ENCODE results near the gene ZBTB4. TPM values are rescaled to one million over a fixed set of nuclear protein-coding genes. Genes with fewer than 3 reads are reported as not detected.

The ZBTB4 gene
- total RNA-seq, 1 donor from 2014 or later: 31.2 TPM

- DNase-seq (ENCODE audit: low read depth) (no peak), FAIRE-seq (no peak)
- Mint-ChIP-seq H3K27me3 (ENCODE audit: low read depth, unreplicated experiment) (no peaks in the 10 kb centered on the region), H3K27ac (ENCODE audit: unreplicated experiment) (no peak overlapping the region), H3K9me3 (ENCODE audit: unreplicated experiment) (no peaks in the 10 kb centered on the region), H3K4me3 (ENCODE audit: unreplicated experiment) (peak overlapping the region; percentile 20), H3K36me3 (ENCODE audit: low read depth, unreplicated experiment) (peaks cover 14% of the 10 kb centered on the region), H3K4me1 (ENCODE audit: low read depth, unreplicated experiment) (peaks cover 9% of the 10 kb centered on the region)
- Histone ChIP-seq H3K27me3 (ENCODE audit: insufficient read depth, low read length) (no peaks in the 10 kb centered on the region), H3K4me3 (ENCODE audit: insufficient read depth, low read depth, low read length) (no peak overlapping the region), H3K27ac (ENCODE audit: low read depth, low read length) (no peak overlapping the region), H3K36me3 (ENCODE audit: insufficient read depth, low read length) (peaks cover 3% of the 10 kb centered on the region), H2AFZ (ENCODE audit: low read depth, low read length) (no peak overlapping the region), H3K79me2 (ENCODE audit: insufficient read depth, low read length) (peaks cover 36% of the 10 kb centered on the region), H4K20me1 (ENCODE audit: insufficient read depth, low read length) (peaks cover 41% of the 10 kb centered on the region), H3K9ac (ENCODE audit: low read length) (no peak overlapping the region), H3K4me1 (ENCODE audit: insufficient read depth, low read length) (peaks cover 7% of the 10 kb centered on the region), H3K9me3 (ENCODE audit: insufficient read depth, low read depth, low read length) (no peaks in the 10 kb centered on the region), H3K4me2 (ENCODE audit: low read length) (no peak overlapping the region)
- TF ChIP-seq EZH2 (IDR thresholded peaks at IDR 0.05; ENCODE audit: insufficient read depth, low read length): no peak
- no peak for TF ChIP-seq CTCF (IDR thresholded peaks at IDR 0.05; ENCODE audit: insufficient read depth, low read depth, low read length)
Measured at GRCh38 chr17:7465597-7466275, 13.7 kb downstream of the ZBTB4 start.

- peaks cover 20% of the 10 kb centered on the region for H3K79me2 ChIP-seq (ENCODE audit: insufficient read depth, low read length)
- H3K9me3 Mint-ChIP-seq (ENCODE audit: unreplicated experiment): no peaks in the 10 kb centered on the region
- H3K4me1 ChIP-seq (ENCODE audit: insufficient read depth, low read length): peaks cover 7% of the 10 kb centered on the region
- H3K4me2 ChIP-seq (ENCODE audit: low read length): no peak overlapping the region
- no peak overlapping the region for H3K27ac ChIP-seq (ENCODE audit: low read depth, low read length)
- H3K4me1 Mint-ChIP-seq (ENCODE audit: low read depth, unreplicated experiment): peaks cover 9% of the 10 kb centered on the region
- H3K36me3 ChIP-seq (ENCODE audit: insufficient read depth, low read length): peaks cover 3% of the 10 kb centered on the region
- no peak overlapping the region for H3K27ac Mint-ChIP-seq (ENCODE audit: unreplicated experiment)
- H3K9me3 ChIP-seq (ENCODE audit: insufficient read depth, low read depth, low read length): no peaks in the 10 kb centered on the region
- H4K20me1 ChIP-seq (ENCODE audit: insufficient read depth, low read length): peaks cover 33% of the 10 kb centered on the region
- TF ChIP-seq EZH2 (IDR thresholded peaks at IDR 0.05; ENCODE audit: insufficient read depth, low read length) (no peak), CTCF (IDR thresholded peaks at IDR 0.05; ENCODE audit: insufficient read depth, low read depth, low read length) (no peak)
- no peak for FAIRE-seq
- no peak overlapping the region for H3K4me3 Mint-ChIP-seq (ENCODE audit: unreplicated experiment)
- no peaks in the 10 kb centered on the region for H3K27me3 ChIP-seq (ENCODE audit: insufficient read depth, low read length)
- no peaks in the 10 kb centered on the region for H3K27me3 Mint-ChIP-seq (ENCODE audit: low read depth, unreplicated experiment)
- H3K4me3 ChIP-seq (ENCODE audit: insufficient read depth, low read depth, low read length): no peak overlapping the region
- H3K9ac ChIP-seq (ENCODE audit: low read length): no peak overlapping the region
- no peak overlapping the region for H2AFZ ChIP-seq (ENCODE audit: low read depth, low read length)
- H3K36me3 Mint-ChIP-seq (ENCODE audit: low read depth, unreplicated experiment): peaks cover 14% of the 10 kb centered on the region
- DNase-seq (ENCODE audit: low read depth): no peak
Measured at GRCh38 chr17:7464081-7464480, 15.3 kb downstream of the ZBTB4 start.

GRCh38 chr17:7463372-7463846 lies 16.0 kb downstream of the ZBTB4 start:
- no peak overlapping the region for H3K4me3 Mint-ChIP-seq (ENCODE audit: unreplicated experiment)
- Histone ChIP-seq H3K4me1 (ENCODE audit: insufficient read depth, low read length) (peaks cover 7% of the 10 kb centered on the region), H3K4me2 (ENCODE audit: low read length) (no peak overlapping the region), H3K9me3 (ENCODE audit: insufficient read depth, low read depth, low read length) (no peaks in the 10 kb centered on the region), H4K20me1 (ENCODE audit: insufficient read depth, low read length) (peaks cover 27% of the 10 kb centered on the region), H3K27me3 (ENCODE audit: insufficient read depth, low read length) (no peaks in the 10 kb centered on the region), H3K9ac (ENCODE audit: low read length) (no peak overlapping the region), H3K4me3 (ENCODE audit: insufficient read depth, low read depth, low read length) (no peak overlapping the region), H3K36me3 (ENCODE audit: insufficient read depth, low read length) (peaks cover 3% of the 10 kb centered on the region), H3K79me2 (ENCODE audit: insufficient read depth, low read length) (peaks cover 14% of the 10 kb centered on the region), H2AFZ (ENCODE audit: low read depth, low read length) (no peak overlapping the region), H3K27ac (ENCODE audit: low read depth, low read length) (no peak overlapping the region)
- H3K9me3 Mint-ChIP-seq (ENCODE audit: unreplicated experiment): no peaks in the 10 kb centered on the region
- FAIRE-seq (no peak), DNase-seq (ENCODE audit: low read depth) (no peak)
- no peak overlapping the region for H3K27ac Mint-ChIP-seq (ENCODE audit: unreplicated experiment)
- no peaks in the 10 kb centered on the region for H3K27me3 Mint-ChIP-seq (ENCODE audit: low read depth, unreplicated experiment)
- peaks cover 9% of the 10 kb centered on the region for H3K4me1 Mint-ChIP-seq (ENCODE audit: low read depth, unreplicated experiment)
- peaks cover 14% of the 10 kb centered on the region for H3K36me3 Mint-ChIP-seq (ENCODE audit: low read depth, unreplicated experiment)
- TF ChIP-seq CTCF (IDR thresholded peaks at IDR 0.05; ENCODE audit: insufficient read depth, low read depth, low read length) (no peak), EZH2 (IDR thresholded peaks at IDR 0.05; ENCODE audit: insufficient read depth, low read length) (no peak)
